Activated CD4-positive, alpha-beta T cell treated with anti-CD3 and anti-CD28 coated beads for 1 hour (primary cell): ENCODE data around the gene CSE1L.
"Not testable (repeated sequence)": the region's sequence is repeated elsewhere in the genome, so short reads cannot be mapped to it uniquely, and the experiment has no call there.

Source experiments
- DNase-seq: peaks from one replicate; pipeline ENCODE4 v3.0.0-alpha.2; 2020

CSE1L gene

GRCh38 chr20:49132995-49133478, 86.9 kb downstream of the CSE1L start:
- no peak for DNase-seq

- no peak for DNase-seq
These were observed 87.5 kb downstream of the CSE1L start for GRCh38 chr20:49133571-49133970.

DNA sequence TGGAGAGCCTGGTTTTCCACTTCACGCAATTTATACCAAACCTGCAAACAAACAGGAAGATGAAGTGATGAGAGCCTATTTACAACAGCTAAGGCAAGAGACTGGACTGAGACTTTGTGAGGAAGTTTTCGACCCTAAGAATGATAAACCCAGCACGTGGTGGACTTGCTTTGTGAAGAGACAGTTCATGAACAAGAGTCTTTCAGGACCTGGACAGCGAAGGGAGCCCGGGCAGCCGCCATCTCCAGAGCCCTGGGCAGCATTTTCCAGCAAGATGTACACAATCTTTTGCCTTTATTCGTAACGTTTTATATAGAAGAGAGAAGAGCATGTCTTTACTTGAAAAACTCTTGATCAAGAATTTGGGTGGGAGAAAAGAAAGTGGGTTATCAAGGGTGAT, 88.7 kb downstream of the CSE1L start:
- not testable (repeated sequence) for DNase-seq

GRCh38 chr20:49136817-49137571, 90.9 kb downstream of the CSE1L start:
- DNase-seq = no peak

DNA sequence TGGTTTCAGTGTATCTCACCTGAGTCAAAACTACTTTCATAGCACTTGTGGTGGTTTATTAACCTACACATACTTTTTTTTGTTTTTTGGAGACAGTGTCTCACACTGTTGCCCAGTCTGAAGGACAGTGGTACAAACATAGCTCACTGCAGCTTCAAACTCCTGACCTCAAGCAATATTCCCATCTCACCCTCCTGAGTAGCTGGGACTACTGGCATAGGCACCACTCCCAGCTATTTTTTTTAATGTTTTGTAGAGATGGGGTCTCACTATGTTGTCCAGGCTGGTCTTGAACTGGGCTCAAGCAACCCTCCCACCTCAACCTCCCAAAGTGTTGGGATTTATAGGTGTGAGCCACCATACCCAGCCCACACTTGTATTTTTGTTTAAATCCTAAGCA, 92.3 kb downstream of the CSE1L start:
- no peak for DNase-seq

DNA sequence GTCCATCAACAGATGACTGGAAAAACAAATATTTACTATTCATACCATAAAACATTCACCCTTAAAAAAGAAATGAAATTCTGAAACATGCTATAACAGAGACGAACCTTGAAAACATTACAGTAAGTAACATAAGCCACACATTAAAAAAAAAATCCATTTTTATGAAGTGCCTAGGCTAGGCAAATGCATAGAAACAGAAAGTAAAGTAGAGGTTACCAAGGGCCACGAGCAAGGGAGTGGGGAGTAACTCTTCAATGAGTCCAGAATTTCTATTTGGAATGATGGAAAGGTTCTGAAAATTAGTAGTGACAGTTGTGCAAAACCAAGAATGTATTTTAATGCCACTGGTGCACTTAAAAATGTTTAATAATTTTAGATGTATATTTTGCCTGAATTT, 94.3 kb downstream of the CSE1L start:
- no peak for DNase-seq

GRCh38 chr20:49140834-49141233, 94.7 kb downstream of the CSE1L start:
- DNase-seq = no peak
